Keratinocyte (primary cell): ENCODE measurements around the gene OR10H5.
"Not testable (repeated sequence)": the region's sequence is repeated elsewhere in the genome, so short reads cannot be mapped to it uniquely, and the experiment has no call there.

Experiments used
- CTCF ChIP-seq, 3 experiments: IDR thresholded peaks in 1 of 3; conservative IDR thresholded peaks in 1 of 3; optimal IDR thresholded peaks in 1 of 3; 2 replicates in 2 of 3; 3 replicates in 1 of 3; pipeline versions ENCODE3 to v1.5.1; 2011; ENCODE audit warnings: low read length in 3 of 3, mild to moderate bottlenecking in 3 of 3, moderate library complexity in 2 of 3, control low read depth in 1 of 3, inconsistent platforms in 1 of 3; ENCODE audit not compliant: insufficient read depth in 2 of 3; ENCODE audit errors: extremely low read depth in 1 of 3
- EZH2 ChIP-seq: IDR thresholded peaks from one replicate; pipeline ENCODE4 v1.6.1; 2012; ENCODE audit warnings: inconsistent platforms, mild to moderate bottlenecking, low read length, moderate library complexity

- not testable (repeated sequence) for TF ChIP-seq CTCF (optimal IDR thresholded peaks at IDR 0.05 in 1 of 3, IDR thresholded peaks at IDR 0.05 in 1 of 3, conservative IDR thresholded peaks at IDR 0.05 in 1 of 3; ENCODE audit: extremely low read depth in 1 of 3, insufficient read depth in 2 of 3, low read length in 3 of 3); EZH2
Measured at GRCh38 chr19:15782896-15783295, 4.6 kb upstream of the OR10H5 start.
